Activated CD8-positive, alpha-beta T cell treated with anti-CD3 and anti-CD28 coated beads for 36 hours (primary cell): ENCODE measurements around the gene C1orf122. TPM values are rescaled to one million over a fixed set of nuclear protein-coding genes. Genes with fewer than 3 reads are reported as not detected.

Experiments
- ATAC-seq: fragments of 200-7000 bp; cut with Tn5 transposase; one replicate; pipeline ENCODE4 v1.10.0; 2021; ENCODE audit warnings: mild to moderate bottlenecking, moderate library complexity
- CTCF ChIA-PET: fragments of 350-600 bp; sonication (Branson Sonifier 250); formaldehyde crosslinking; loops from one replicate; lab custom pipeline; 2021; ENCODE audit warnings: antibody characterized with exemption; lab: Charles Lee
- POLR2A ChIA-PET: fragments of 350-600 bp; sonication (Branson Sonifier 250); formaldehyde crosslinking; loops from one replicate; lab custom pipeline; 2021; ENCODE audit warnings: antibody characterized with exemption; lab: Charles Lee
- DNase-seq: peaks from one replicate; pipeline ENCODE4 v3.0.0-alpha.2; 2020
- H3K27ac Mint-ChIP-seq: one replicate; pipeline ENCODE4 v1.8.0; 2021; ENCODE audit warnings: mild to moderate bottlenecking, mixed read lengths
- H3K27me3 Mint-ChIP-seq: one replicate; pipeline ENCODE4 v1.8.0; 2021; ENCODE audit warnings: mixed read lengths
- H3K36me3 Mint-ChIP-seq: one replicate; pipeline ENCODE4 v1.8.0; 2021; ENCODE audit warnings: low read depth, mixed read lengths
- H3K4me1 Mint-ChIP-seq: one replicate; pipeline ENCODE4 v1.8.0; 2021; ENCODE audit warnings: low read depth, mixed read lengths
- H3K4me3 Mint-ChIP-seq: one replicate; pipeline ENCODE4 v1.8.0; 2021; ENCODE audit warnings: mild to moderate bottlenecking, moderate library complexity, mixed read lengths
- H3K9me3 Mint-ChIP-seq: one replicate; pipeline ENCODE4 v1.8.0; 2021; ENCODE audit warnings: mixed read lengths
- intact Hi-C: fragments of 100-400 bp; cut with micrococcal nuclease; formaldehyde crosslinking; loops from one replicate; pipeline ENCODE4 v1.10.0; 2022
- total RNA-seq, 2 experiments: library from RNA; stranded (reverse); gene quantifications; one replicate each; pipeline ENCODE4 v1.2.3, GENCODE V29; 2021
- TF ChIP-seq, protein P1 (sequence below): fragments of 200-600 bp; IDR thresholded peaks from one replicate; pipeline ENCODE4 v1.8.0; 2022; ENCODE audit warnings: antibody characterized with exemption, mild to moderate bottlenecking

The C1orf122 gene
- total RNA-seq, 2 experiments from 2014 or later: 17.4 to 17.9 TPM

GRCh38 chr1:37797750-37798345 lies 9.7 kb upstream of the C1orf122 start:
- H3K36me3 Mint-ChIP-seq: peaks cover 28% of the 10 kb centered on the region
- ChIA-PET CTCF (no interaction called here), POLR2A (no interaction called here)
- no peaks in the 10 kb centered on the region for H3K9me3 Mint-ChIP-seq
- H3K27ac Mint-ChIP-seq: no peak overlapping the region
- TF ChIP-seq, protein P1, sequence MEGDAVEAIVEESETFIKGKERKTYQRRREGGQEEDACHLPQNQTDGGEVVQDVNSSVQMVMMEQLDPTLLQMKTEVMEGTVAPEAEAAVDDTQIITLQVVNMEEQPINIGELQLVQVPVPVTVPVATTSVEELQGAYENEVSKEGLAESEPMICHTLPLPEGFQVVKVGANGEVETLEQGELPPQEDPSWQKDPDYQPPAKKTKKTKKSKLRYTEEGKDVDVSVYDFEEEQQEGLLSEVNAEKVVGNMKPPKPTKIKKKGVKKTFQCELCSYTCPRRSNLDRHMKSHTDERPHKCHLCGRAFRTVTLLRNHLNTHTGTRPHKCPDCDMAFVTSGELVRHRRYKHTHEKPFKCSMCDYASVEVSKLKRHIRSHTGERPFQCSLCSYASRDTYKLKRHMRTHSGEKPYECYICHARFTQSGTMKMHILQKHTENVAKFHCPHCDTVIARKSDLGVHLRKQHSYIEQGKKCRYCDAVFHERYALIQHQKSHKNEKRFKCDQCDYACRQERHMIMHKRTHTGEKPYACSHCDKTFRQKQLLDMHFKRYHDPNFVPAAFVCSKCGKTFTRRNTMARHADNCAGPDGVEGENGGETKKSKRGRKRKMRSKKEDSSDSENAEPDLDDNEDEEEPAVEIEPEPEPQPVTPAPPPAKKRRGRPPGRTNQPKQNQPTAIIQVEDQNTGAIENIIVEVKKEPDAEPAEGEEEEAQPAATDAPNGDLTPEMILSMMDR: no peak
- DNase-seq (no peak), ATAC-seq (no peak)
- intact Hi-C loops: no loop called here
- no peak overlapping the region for H3K4me3 Mint-ChIP-seq
- H3K4me1 Mint-ChIP-seq: peaks cover 22% of the 10 kb centered on the region
- peaks cover 6% of the 10 kb centered on the region for H3K27me3 Mint-ChIP-seq

DNA sequence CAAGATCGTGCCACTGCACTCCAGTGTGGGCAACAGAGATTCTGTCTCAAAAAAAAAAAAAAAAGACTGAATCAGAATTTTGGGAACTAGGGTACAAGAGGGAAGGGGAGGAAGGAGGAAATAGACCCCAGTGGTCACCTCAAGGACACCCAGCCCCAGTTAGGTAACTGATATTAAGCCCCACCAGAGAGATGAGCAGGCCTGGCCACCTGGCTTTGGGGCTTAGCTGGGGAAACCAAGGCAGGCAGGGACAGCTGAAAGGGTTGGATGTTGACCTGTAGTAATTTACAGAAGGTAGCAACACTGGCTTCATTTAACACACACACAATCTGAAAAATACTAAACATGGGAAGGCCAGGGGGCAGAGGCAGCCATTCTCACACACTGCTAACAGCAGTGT lies 5.2 kb upstream of the C1orf122 start:
- H3K27ac Mint-ChIP-seq: no peak overlapping the region
- POLR2A ChIA-PET: interaction anchor here (0.7 to 2.2 kb wide), 3 partner anchors 20 to 57 kb away, joined by 3 to 7 read pairs (median 3); partner anchors contain the start of gene MTF1

DNA sequence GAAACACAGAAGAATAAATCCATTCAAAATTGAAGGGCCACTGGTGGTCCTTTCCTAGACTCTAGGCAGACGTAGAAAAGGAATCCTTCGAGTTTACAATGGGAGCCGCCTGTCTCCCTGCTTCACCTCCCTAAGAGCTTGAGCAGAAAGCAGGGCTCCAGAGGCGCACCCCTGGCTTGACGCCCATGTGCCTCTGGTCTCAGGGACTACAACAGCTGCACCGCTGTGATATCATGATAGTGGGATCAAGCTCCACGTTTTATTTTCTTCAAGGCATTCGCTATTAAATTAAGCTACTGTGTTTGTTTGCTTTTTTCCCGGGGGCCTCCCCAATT lies 403 bp upstream of the C1orf122 start:
- peaks cover 51% of the 10 kb centered on the region for H3K36me3 Mint-ChIP-seq
- H3K4me1 Mint-ChIP-seq: peaks cover 34% of the 10 kb centered on the region
- intact Hi-C loops: no loop called here
- DNase-seq (no peak), ATAC-seq (no peak)
- TF ChIP-seq, protein P1: no peak
- H3K9me3 Mint-ChIP-seq: no peaks in the 10 kb centered on the region
- POLR2A ChIA-PET: interaction anchor here (0.7 to 3.9 kb wide), 15 partner anchors 8 to 126 kb away, joined by 3 to 28 read pairs (median 5); partner anchors contain the start of genes CDCA8, EPHA10 and MTF1
- peak overlapping the region; percentile 83 for H3K27ac Mint-ChIP-seq
- no peaks in the 10 kb centered on the region for H3K27me3 Mint-ChIP-seq
- peak overlapping the region; percentile 83 for H3K4me3 Mint-ChIP-seq
- CTCF ChIA-PET: interaction anchor here (0.8 to 3.1 kb wide), 6 partner anchors 11 to 115 kb away, joined by 3 to 36 read pairs (median 4); partner anchors contain the start of gene MTF1

More for the DNA sequence above, 5.2 kb upstream of the C1orf122 start:
- intact Hi-C loops: loop anchor here (5.0 kb wide), 1 partner anchor 45 kb away; no protein-coding TSS in a partner anchor
- Mint-ChIP-seq H3K36me3 (peaks cover 67% of the 10 kb centered on the region), H3K4me3 (no peak overlapping the region), H3K9me3 (no peaks in the 10 kb centered on the region), H3K4me1 (peaks cover 19% of the 10 kb centered on the region), H3K27me3 (no peaks in the 10 kb centered on the region)
- TF ChIP-seq, protein P1: no peak
- CTCF ChIA-PET: no interaction called here
- no peak for ATAC-seq
- DNase-seq: no peak

- POLR2A ChIA-PET: interaction anchor here (0.6 to 3.9 kb wide), 14 partner anchors 9 to 246 kb away, joined by 3 to 28 read pairs (median 5); partner anchors contain the start of genes CDCA8, EPHA10, MTF1 and SF3A3
- peaks cover 38% of the 10 kb centered on the region for H3K36me3 Mint-ChIP-seq
- intact Hi-C loops: no loop called here
These were observed 1.1 kb downstream of the C1orf122 start for GRCh38 chr1:37808369-37809319.

More at GRCh38 chr1:37808369-37809319, 1.1 kb downstream of the C1orf122 start:
- Mint-ChIP-seq H3K4me3 (peak overlapping the region; percentile 83), H3K27me3 (no peaks in the 10 kb centered on the region), H3K4me1 (peaks cover 34% of the 10 kb centered on the region), H3K9me3 (no peaks in the 10 kb centered on the region), H3K27ac (peak overlapping the region; percentile 91)
- ATAC-seq (peak; percentile 60), DNase-seq (peak; percentile 31)
- TF ChIP-seq, protein P1: no peak
- CTCF ChIA-PET: interaction anchor here (0.7 to 3.1 kb wide), 6 partner anchors 12 to 246 kb away, joined by 3 to 36 read pairs (median 4); partner anchors contain the start of genes CDCA8 and MTF1
